ENCODE results near the gene BAD.

DNA sequence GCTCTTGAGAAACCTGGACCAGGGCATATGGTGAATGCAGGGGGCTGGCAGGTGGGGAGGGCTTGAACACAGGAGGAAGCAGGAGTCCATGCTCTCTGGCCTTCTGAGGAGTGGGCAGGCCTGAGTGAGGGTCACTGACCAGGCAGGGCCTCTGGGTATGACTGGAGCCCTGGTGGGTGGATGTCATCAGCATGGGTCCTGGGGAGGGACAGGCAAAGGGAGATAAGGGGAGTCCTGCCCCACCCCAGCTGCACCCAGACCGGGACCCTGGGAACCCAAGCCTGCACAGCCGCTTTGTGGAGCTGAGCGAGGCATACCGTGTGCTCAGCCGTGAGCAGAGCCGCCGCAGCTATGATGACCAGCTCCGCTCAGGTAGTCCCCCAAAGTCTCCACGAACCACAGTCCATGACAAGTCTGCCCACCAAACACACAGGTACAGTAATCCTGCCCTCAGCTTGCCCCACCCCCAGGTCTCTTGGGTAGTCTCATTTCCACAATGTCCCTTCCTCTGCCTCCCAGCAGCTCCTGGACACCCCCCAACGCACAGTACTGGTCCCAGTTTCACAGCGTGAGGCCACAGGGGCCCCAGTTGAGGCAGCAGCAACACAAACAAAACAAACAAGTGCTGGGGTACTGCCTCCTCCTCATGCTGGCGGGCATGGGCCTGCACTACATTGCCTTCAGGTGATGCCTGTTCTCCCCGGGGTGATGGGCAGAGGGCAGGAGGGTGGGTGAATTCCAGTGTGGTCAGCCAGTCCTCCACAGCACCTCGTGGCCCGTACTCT is 52.1 kb downstream of the BAD start:
- TF ChIP-seq, protein P1, sequence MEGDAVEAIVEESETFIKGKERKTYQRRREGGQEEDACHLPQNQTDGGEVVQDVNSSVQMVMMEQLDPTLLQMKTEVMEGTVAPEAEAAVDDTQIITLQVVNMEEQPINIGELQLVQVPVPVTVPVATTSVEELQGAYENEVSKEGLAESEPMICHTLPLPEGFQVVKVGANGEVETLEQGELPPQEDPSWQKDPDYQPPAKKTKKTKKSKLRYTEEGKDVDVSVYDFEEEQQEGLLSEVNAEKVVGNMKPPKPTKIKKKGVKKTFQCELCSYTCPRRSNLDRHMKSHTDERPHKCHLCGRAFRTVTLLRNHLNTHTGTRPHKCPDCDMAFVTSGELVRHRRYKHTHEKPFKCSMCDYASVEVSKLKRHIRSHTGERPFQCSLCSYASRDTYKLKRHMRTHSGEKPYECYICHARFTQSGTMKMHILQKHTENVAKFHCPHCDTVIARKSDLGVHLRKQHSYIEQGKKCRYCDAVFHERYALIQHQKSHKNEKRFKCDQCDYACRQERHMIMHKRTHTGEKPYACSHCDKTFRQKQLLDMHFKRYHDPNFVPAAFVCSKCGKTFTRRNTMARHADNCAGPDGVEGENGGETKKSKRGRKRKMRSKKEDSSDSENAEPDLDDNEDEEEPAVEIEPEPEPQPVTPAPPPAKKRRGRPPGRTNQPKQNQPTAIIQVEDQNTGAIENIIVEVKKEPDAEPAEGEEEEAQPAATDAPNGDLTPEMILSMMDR (IDR thresholded peaks at IDR 0.05): no peak
- no peak for TF ChIP-seq GABPB1 (CRISPR knock-in tag; IDR thresholded peaks at IDR 0.05)
- TF ChIP-seq, protein P2, sequence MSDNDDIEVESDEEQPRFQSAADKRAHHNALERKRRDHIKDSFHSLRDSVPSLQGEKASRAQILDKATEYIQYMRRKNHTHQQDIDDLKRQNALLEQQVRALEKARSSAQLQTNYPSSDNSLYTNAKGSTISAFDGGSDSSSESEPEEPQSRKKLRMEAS (CRISPR knock-in tag; IDR thresholded peaks at IDR 0.05): no peak
- TF ChIP-seq ZNF121 (CRISPR knock-in tag; IDR thresholded peaks at IDR 0.05): no peak
- TF ChIP-seq CBFB (CRISPR knock-in tag; IDR thresholded peaks at IDR 0.05; ENCODE audit: low read depth): no peak
- TF ChIP-seq NFYB (CRISPR knock-in tag; conservative IDR thresholded peaks at IDR 0.05; ENCODE audit: low read depth): no peak
- TF ChIP-seq CREM (CRISPR knock-in tag; IDR thresholded peaks at IDR 0.05): no peak
- TF ChIP-seq KAT7 (CRISPR knock-in tag; IDR thresholded peaks at IDR 0.05; ENCODE audit: borderline replicate concordance): no peak
